ENCODE results near the gene BCAR3.

DNA sequence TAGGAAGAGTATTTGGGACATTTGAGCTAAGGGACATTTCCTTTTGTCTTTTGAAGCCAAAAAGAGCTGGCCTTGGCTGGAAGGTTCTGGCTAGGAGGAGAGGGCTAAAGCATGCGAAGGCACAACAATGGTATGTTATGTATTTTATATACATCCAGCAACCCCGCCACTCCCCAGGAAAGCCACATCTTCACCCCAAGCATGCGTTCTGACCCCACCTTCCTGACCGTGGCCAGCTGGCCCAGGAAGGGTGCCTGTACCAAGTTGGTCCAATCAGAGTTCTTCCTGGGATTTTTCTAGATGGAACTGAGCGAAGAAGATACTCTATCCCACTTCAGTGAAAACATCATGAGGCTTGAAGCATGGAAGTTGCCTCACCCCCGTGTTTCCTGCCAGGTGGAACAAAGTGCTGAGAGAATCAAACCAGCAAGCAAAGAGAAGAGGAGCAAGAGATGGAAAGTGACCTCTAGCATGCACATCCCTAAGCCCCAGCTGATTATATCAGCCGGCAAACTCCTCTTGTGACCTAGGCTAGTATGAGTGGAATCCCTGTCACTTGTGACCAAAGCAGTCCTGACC, 82.7 kb downstream of the BCAR3 start:
- TF ChIP-seq CTCF (IDR thresholded peaks at IDR 0.05) (no peak), EZH2 (IDR thresholded peaks at IDR 0.05) (no peak)
